HG02571 (cell line): ENCODE results near the gene KANK4.

Experiments
- ATAC-seq: cut with Tn5 transposase; IDR thresholded peaks from one replicate; pipeline ENCODE4 v1.9.1; 2021; ENCODE audit warnings: mild to moderate bottlenecking, moderate library complexity; ENCODE audit not compliant: unreplicated experiment

Gene KANK4

DNA sequence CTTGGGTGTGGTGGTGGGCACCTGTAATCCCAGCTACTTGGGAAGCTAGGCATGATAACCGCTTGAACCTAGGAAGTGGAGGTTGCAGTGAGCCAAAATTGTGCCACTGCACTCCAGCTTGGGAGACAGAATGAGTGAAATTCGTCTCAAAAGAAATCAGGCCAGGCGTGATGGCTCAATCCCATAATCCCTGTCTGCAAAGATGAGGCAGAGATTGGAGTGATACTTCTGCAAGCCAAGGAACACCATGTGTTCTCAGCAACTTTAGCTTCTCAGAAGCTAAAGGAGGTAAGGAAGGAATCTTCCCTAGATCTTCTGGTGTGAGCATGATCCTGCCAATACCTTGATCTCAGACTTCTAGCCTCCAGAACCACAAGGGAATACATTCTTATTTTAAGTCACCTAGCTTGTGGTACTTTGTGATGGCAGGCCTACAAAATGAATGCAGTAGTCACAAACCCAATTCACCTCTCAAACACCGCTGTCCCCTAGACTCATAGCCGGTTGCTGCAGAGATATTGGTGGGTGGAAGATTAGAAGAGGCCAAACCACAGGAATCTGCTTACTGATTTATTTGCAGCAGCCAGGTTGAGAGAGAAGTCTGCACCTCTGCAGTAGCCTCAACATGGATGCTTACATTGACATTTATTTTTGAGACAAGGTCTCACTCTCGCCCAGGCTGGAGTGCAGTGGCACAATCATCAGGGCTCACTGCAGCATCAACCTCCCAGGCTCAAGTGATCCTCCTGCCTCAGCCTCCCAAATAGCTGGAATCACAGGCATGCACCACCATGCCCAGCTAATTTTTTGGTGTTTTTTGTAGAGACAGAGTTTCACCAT, 105.9 kb downstream of the KANK4 start:
- no peak for ATAC-seq

- ATAC-seq, result no peak
Measured at GRCh38 chr1:62212411-62212810, 106.8 kb downstream of the KANK4 start.

DNA sequence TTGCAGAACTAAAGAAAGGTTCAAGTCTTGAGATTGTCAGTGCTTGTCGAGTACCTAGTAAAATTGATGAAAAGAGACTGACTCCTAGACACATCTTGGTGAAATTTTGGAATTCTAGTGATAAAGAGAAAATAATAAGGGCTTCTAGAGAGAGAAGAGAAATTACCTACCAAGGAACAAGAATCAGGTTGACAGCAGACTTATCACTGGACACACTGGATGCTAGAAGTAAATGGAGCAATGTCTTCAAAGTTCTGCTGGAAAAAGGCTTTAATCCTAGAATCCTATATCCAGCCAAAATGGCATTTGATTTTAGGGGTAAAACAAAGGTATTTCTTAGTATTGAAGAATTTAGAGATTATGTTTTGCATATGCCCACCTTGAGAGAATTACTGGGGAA, 108.3 kb downstream of the KANK4 start:
- ATAC-seq, result no peak

DNA sequence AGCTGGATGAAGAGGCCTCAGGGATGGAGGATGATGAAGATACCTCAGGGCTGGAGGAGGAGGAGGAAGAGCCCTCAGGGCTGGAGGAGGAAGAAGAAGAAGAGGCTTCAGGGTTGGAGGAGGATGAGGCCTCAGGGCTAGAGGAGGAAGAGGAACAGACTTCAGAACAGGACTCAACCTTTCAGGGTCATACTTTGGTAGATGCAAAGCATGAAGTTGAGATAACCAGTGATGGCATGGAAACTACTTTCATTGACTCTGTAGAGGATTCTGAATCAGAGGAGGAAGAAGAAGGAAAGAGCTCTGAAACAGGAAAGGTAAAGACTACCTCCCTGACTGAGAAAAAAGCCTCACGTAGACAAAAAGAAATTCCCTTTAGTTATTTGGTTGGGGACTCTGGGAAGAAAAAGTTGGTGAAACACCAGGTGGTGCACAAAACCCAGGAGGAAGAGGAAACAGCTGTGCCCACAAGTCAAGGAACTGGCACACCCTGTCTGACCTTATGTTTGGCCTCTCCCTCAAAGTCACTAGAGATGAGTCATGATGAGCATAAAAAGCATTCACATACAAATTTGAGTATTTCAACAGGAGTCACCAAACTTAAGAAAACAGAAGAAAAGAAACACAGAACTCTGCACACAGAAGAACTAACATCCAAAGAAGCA, 109.2 kb downstream of the KANK4 start:
- no peak for ATAC-seq

- ATAC-seq, result no peak
Measured at GRCh38 chr1:62208970-62209369, 110.3 kb downstream of the KANK4 start.

DNA sequence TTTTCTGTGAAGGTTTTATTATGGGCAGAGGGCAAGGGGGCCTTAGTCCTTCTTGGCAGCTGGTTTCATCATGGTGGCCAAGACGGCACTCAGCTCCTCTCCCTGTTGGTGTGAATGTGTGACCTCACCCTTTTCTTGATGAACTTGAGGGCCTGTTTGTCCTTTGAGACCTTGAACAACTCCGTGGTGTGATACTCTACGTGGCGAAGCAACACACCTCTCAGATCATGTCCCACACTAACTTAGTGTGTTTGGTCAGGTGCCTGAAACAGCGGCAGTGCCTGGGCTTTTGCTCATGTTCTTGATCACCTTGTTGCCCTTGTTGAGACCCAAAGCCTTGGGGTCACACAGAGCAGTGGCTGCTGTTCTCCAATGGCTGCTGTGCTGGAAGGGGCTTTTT, 111.1 kb downstream of the KANK4 start:
- no peak for ATAC-seq

DNA sequence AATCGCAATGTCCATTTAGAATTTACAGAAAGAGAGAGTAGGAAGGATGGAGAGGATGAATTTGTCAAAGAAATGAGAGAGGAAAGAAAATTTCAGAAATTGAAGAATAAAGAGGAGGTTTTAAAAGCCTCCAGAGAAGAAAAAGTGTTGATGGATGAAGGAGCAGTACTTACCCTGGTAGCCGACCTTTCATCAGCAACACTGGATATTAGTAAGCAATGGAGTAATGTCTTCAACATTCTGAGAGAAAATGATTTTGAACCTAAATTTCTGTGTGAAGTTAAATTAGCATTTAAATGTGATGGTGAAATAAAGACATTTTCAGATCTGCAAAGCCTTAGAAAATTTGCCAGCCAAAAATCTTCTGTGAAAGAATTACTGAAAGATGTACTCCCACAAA, 112.0 kb downstream of the KANK4 start:
- ATAC-seq, result no peak

- no peak for ATAC-seq
Measured at GRCh38 chr1:62198781-62199125, 120.5 kb downstream of the KANK4 start.

- no peak for ATAC-seq
Measured at GRCh38 chr1:62198069-62198780, 121.0 kb downstream of the KANK4 start.

DNA sequence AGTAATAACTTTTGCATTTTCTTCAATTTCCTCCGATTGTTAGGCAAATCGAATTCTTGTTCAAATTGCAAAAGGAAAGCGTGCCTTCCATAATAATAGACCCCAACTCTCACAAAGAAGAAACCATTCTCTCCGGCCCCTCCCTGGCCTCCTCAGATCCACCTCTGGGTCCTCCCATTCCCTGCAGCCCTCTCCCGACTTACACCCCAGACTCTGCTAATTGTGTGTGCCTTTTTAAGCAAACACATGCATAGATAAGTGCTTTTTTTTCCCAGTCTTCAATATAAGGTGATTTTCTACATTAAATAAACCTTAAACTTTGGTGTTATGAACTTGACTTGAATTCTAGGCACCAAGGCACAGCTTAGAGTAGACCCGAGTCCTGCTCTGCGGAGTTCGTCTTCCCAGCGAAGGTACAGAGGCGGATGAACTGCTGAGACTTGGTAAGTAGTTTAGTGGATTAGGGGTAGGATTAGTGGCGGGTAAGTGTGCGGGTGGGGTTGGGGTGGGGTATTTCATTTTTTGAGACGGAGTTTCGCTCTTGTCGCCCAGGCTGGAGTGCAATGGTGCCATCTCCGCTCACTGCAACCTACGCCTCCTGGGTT, 123.0 kb downstream of the KANK4 start:
- no peak for ATAC-seq

GRCh38 chr1:62194651-62195544, 124.3 kb downstream of the KANK4 start, which contains the start of gene L1TD1:
Gene L1TD1, plus strand, starts transcription at chr1:62194849. Its CDS starts 11,780 bp downstream, at chr1:62206629.
- no peak for ATAC-seq

- no peak for ATAC-seq
Measured at GRCh38 chr1:62188111-62188510, 131.1 kb downstream of the KANK4 start.

DNA sequence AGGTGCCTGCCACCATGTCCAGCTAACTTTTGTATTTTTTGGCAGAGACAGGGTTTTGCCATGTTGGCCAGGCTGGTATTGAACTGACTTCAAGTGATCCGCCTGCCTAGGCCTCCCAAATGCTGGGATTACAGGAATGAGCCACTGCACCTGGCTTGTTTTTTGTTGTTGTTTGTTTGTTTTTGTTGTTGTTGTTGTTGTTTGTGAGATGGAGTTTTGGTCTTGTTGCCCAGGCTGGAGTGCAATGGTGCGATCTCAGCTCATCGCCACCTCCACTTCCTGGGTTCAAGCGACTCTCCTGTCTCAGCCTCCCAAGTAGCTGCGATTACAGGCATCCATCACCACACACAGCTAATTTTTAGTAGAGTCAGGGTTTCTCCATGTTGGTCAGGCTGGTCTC, 131.7 kb downstream of the KANK4 start:
- no peak for ATAC-seq
